Measurements from ENCODE around the gene SPEM1. TPM values are rescaled to one million over a fixed set of nuclear protein-coding genes. Genes with fewer than 3 reads are reported as not detected.

SPEM1 gene
- total RNA-seq, 2 donors from 2014 or later, result 3.6 TPM; not detected in 1

- TF ChIP-seq POLR2AphosphoS5 (IDR thresholded peaks at IDR 0.05) (no peak), POLR2A (IDR thresholded peaks at IDR 0.05) (no peak), CTCF (IDR thresholded peaks at IDR 0.05) (no peak)
- Histone ChIP-seq H3K27me3 (replicated peaks; ENCODE audit: insufficient read depth) (no peaks in the 10 kb centered on the region), H3K27ac (peak overlapping the region in 1 of 2 donors; percentile 27), H3K36me3 (peaks cover 0 to 1% of the 10 kb centered on the region in 2 donors), H3K9me3 (no peaks in the 10 kb centered on the region), H3K4me3 (peak overlapping the region in 1 of 2 donors; percentile 27), H3K4me1 (replicated peaks) (peaks cover 10% of the 10 kb centered on the region)
- intact Hi-C loops (cut with DNase I), result no loop called here
- no peak for DNase-seq (ENCODE audit: low spot score)
- WGBS, result 54% methylated on average over 23 of the region's 23 CpGs
Observed at GRCh38 chr17:7384489-7385081, 35.5 kb upstream of the SPEM1 start.

GRCh38 chr17:7388856-7389255, 31.3 kb upstream of the SPEM1 start:
- no peak overlapping the region for H3K4me3 ChIP-seq
- intact Hi-C loops (cut with DNase I), result no loop called here
- H3K27ac ChIP-seq, result no peak overlapping the region
- DNase-seq (ENCODE audit: low spot score), result no peak
- peaks cover 0 to 10% of the 10 kb centered on the region in 2 donors for H3K36me3 ChIP-seq
- peaks cover 1% of the 10 kb centered on the region for H3K4me1 ChIP-seq (replicated peaks)
- H3K9me3 ChIP-seq, result no peaks in the 10 kb centered on the region
- WGBS, result 89% methylated on average over 10 of the region's 10 CpGs
- TF ChIP-seq CTCF (IDR thresholded peaks at IDR 0.05) (no peak), POLR2A (IDR thresholded peaks at IDR 0.05) (no peak), POLR2AphosphoS5 (IDR thresholded peaks at IDR 0.05) (no peak)
- no peaks in the 10 kb centered on the region for H3K27me3 ChIP-seq (replicated peaks; ENCODE audit: insufficient read depth)

GRCh38 chr17:7389924-7390910, 29.9 kb upstream of the SPEM1 start:
- H3K9me3 ChIP-seq, result no peaks in the 10 kb centered on the region
- H3K27ac ChIP-seq, result no peak overlapping the region
- TF ChIP-seq CTCF (IDR thresholded peaks at IDR 0.05), result no peak
- no peak for TF ChIP-seq POLR2A (IDR thresholded peaks at IDR 0.05)
- TF ChIP-seq POLR2AphosphoS5 (IDR thresholded peaks at IDR 0.05), result no peak
- H3K27me3 ChIP-seq (replicated peaks; ENCODE audit: insufficient read depth), result no peaks in the 10 kb centered on the region
- no peak for DNase-seq (ENCODE audit: low spot score)
- no peaks in the 10 kb centered on the region for H3K4me1 ChIP-seq (replicated peaks)
- intact Hi-C loops (cut with DNase I), result loop anchor here (5.0 kb wide), 1 partner anchor 38 kb away; the partner anchor contains the start of gene KCTD11
- H3K36me3 ChIP-seq, result peaks cover 0 to 10% of the 10 kb centered on the region in 2 donors
- 80% methylated on average over 19 of the region's 19 CpGs for WGBS
- H3K4me3 ChIP-seq, result no peak overlapping the region

GRCh38 chr17:7391307-7391706, 28.8 kb upstream of the SPEM1 start:
- 78% methylated on average over 2 of the region's 2 CpGs for WGBS
- Histone ChIP-seq H3K27me3 (replicated peaks; ENCODE audit: insufficient read depth) (no peaks in the 10 kb centered on the region), H3K27ac (no peak overlapping the region), H3K9me3 (no peaks in the 10 kb centered on the region), H3K36me3 (peaks cover 0 to 10% of the 10 kb centered on the region in 2 donors), H3K4me1 (replicated peaks) (no peaks in the 10 kb centered on the region), H3K4me3 (no peak overlapping the region)
- DNase-seq (ENCODE audit: low spot score), result no peak
- TF ChIP-seq CTCF (IDR thresholded peaks at IDR 0.05), result no peak
- no peak for TF ChIP-seq POLR2A (IDR thresholded peaks at IDR 0.05)
- no peak for TF ChIP-seq POLR2AphosphoS5 (IDR thresholded peaks at IDR 0.05)
- intact Hi-C loops (cut with DNase I), result loop anchor here (5.0 kb wide), 1 partner anchor 39 kb away; the partner anchor contains the start of gene KCTD11

Measured in prostate gland (tissue), 2 donors.